ENCODE measurements around the gene FHAD1. TPM values are rescaled to one million over a fixed set of nuclear protein-coding genes. Genes with fewer than 3 reads are reported as not detected.

FHAD1 gene
- total RNA-seq, 1 donor from 2014 or later, result not detected

GRCh38 chr1:15352128-15352957, 105.3 kb downstream of the FHAD1 start:
- H3K4me1 Mint-ChIP-seq (ENCODE audit: unreplicated experiment), result peaks cover 55% of the 10 kb centered on the region
- peak overlapping the region; percentile 64 for H3K27ac Mint-ChIP-seq (ENCODE audit: unreplicated experiment)
- H3K4me3 Mint-ChIP-seq (ENCODE audit: unreplicated experiment), result no peak overlapping the region
- H3K36me3 Mint-ChIP-seq (ENCODE audit: unreplicated experiment), result no peaks in the 10 kb centered on the region
- no peak for TF ChIP-seq CTCF (IDR thresholded peaks at IDR 0.05)
- H3K27me3 Mint-ChIP-seq (ENCODE audit: unreplicated experiment), result no peaks in the 10 kb centered on the region
- no peaks in the 10 kb centered on the region for H3K9me3 Mint-ChIP-seq (ENCODE audit: unreplicated experiment)
- DNase-seq (ENCODE audit: extremely low spot score, unreplicated experiment), result no peak

GRCh38 chr1:15353839-15354579, 107.0 kb downstream of the FHAD1 start:
- no peak for TF ChIP-seq CTCF (IDR thresholded peaks at IDR 0.05)
- Mint-ChIP-seq H3K27me3 (ENCODE audit: unreplicated experiment) (peaks cover 2% of the 10 kb centered on the region), H3K9me3 (ENCODE audit: unreplicated experiment) (no peaks in the 10 kb centered on the region), H3K27ac (ENCODE audit: unreplicated experiment) (peak overlapping the region; percentile 80), H3K4me3 (ENCODE audit: unreplicated experiment) (no peak overlapping the region), H3K36me3 (ENCODE audit: unreplicated experiment) (no peaks in the 10 kb centered on the region), H3K4me1 (ENCODE audit: unreplicated experiment) (peaks cover 59% of the 10 kb centered on the region)
- DNase-seq (ENCODE audit: extremely low spot score, unreplicated experiment), result no peak

GRCh38 chr1:15354580-15354965, 107.5 kb downstream of the FHAD1 start:
- peak overlapping the region; percentile 80 for H3K27ac Mint-ChIP-seq (ENCODE audit: unreplicated experiment)
- peaks cover 59% of the 10 kb centered on the region for H3K4me1 Mint-ChIP-seq (ENCODE audit: unreplicated experiment)
- peaks cover 2% of the 10 kb centered on the region for H3K27me3 Mint-ChIP-seq (ENCODE audit: unreplicated experiment)
- H3K4me3 Mint-ChIP-seq (ENCODE audit: unreplicated experiment), result no peak overlapping the region
- no peak for TF ChIP-seq CTCF (IDR thresholded peaks at IDR 0.05)
- DNase-seq (ENCODE audit: extremely low spot score, unreplicated experiment), result no peak
- no peaks in the 10 kb centered on the region for H3K36me3 Mint-ChIP-seq (ENCODE audit: unreplicated experiment)
- no peaks in the 10 kb centered on the region for H3K9me3 Mint-ChIP-seq (ENCODE audit: unreplicated experiment)

GRCh38 chr1:15355968-15356625, 109.1 kb downstream of the FHAD1 start:
- Mint-ChIP-seq H3K4me3 (ENCODE audit: unreplicated experiment) (no peak overlapping the region), H3K27ac (ENCODE audit: unreplicated experiment) (no peak overlapping the region), H3K36me3 (ENCODE audit: unreplicated experiment) (no peaks in the 10 kb centered on the region), H3K9me3 (ENCODE audit: unreplicated experiment) (no peaks in the 10 kb centered on the region), H3K4me1 (ENCODE audit: unreplicated experiment) (peaks cover 54% of the 10 kb centered on the region), H3K27me3 (ENCODE audit: unreplicated experiment) (peaks cover 2% of the 10 kb centered on the region)
- DNase-seq (ENCODE audit: extremely low spot score, unreplicated experiment), result no peak
- no peak for TF ChIP-seq CTCF (IDR thresholded peaks at IDR 0.05)
